ENCODE results near the gene RP2.

Gene RP2

GRCh38 chrX:46836701-46837557 is at the start of gene RP2:
Gene RP2, plus strand, starts transcription at chrX:46837043. Its CDS starts 58 bp downstream, at chrX:46837101.
- peak; percentile 80 to 84 for DNase-seq (ENCODE audit: low read depth in 2 of 2)

- no peak for DNase-seq (ENCODE audit: low read depth in 2 of 2)
Observed at GRCh38 chrX:46788902-46789301, 47.9 kb upstream of the RP2 start.

GRCh38 chrX:46791927-46792809 is 44.7 kb upstream of the RP2 start:
- no peak for DNase-seq (ENCODE audit: low read depth in 2 of 2)

- no peak for DNase-seq (ENCODE audit: low read depth in 2 of 2)
Observed at GRCh38 chrX:46792810-46793188, 44.0 kb upstream of the RP2 start.

GRCh38 chrX:46793386-46794143 is 43.3 kb upstream of the RP2 start:
- no peak for DNase-seq (ENCODE audit: low read depth in 2 of 2)

GRCh38 chrX:46796574-46797191 is 40.2 kb upstream of the RP2 start:
- peak; percentile 39 to 47 for DNase-seq (ENCODE audit: low read depth in 2 of 2)

GRCh38 chrX:46803140-46803539 is 33.7 kb upstream of the RP2 start:
- no peak for DNase-seq (ENCODE audit: low read depth in 2 of 2)

- no peak for DNase-seq (ENCODE audit: low read depth in 2 of 2)
Observed at GRCh38 chrX:46805270-46805669, 31.6 kb upstream of the RP2 start.

- no peak for DNase-seq (ENCODE audit: low read depth in 2 of 2)
Observed at GRCh38 chrX:46811121-46811520, 25.7 kb upstream of the RP2 start.

GRCh38 chrX:46812445-46812844 is 24.4 kb upstream of the RP2 start:
- DNase-seq (ENCODE audit: low read depth in 2 of 2), result no peak

- no peak for DNase-seq (ENCODE audit: low read depth in 2 of 2)
Observed at GRCh38 chrX:46814966-46815365, 21.9 kb upstream of the RP2 start.

- no peak for DNase-seq (ENCODE audit: low read depth in 2 of 2)
Observed at GRCh38 chrX:46819136-46819535, 17.7 kb upstream of the RP2 start.

- no peak for DNase-seq (ENCODE audit: low read depth in 2 of 2)
Observed at GRCh38 chrX:46820391-46821100, 16.3 kb upstream of the RP2 start.

GRCh38 chrX:46823481-46823880 is 13.4 kb upstream of the RP2 start:
- no peak for DNase-seq (ENCODE audit: low read depth in 2 of 2)

- DNase-seq (ENCODE audit: low read depth in 2 of 2), result no peak
Observed at GRCh38 chrX:46831765-46832327, 5.0 kb upstream of the RP2 start.

GRCh38 chrX:46837558-46838485 is 979 bp downstream of the RP2 start:
- no peak for DNase-seq (ENCODE audit: low read depth in 2 of 2)

GRCh38 chrX:46838486-46838870 is 1.6 kb downstream of the RP2 start:
- DNase-seq (ENCODE audit: low read depth in 2 of 2), result no peak

GRCh38 chrX:46838974-46839480 is 2.2 kb downstream of the RP2 start:
- DNase-seq (ENCODE audit: low read depth in 2 of 2), result no peak

GRCh38 chrX:46840946-46841345 is 4.1 kb downstream of the RP2 start:
- DNase-seq (ENCODE audit: low read depth in 2 of 2), result no peak

Data from stimulated activated CD8-positive, alpha-beta memory T cell treated with anti-CD3 and anti-CD28 coated beads, Interleukin-15, amount 100 ng/mL, for 48 hours (primary cell).